Measurements from ENCODE around the gene PTPRN2.

GRCh38 chr7:157901166-157901565 lies 686.5 kb downstream of the PTPRN2 start:
- TF ChIP-seq, protein P1, sequence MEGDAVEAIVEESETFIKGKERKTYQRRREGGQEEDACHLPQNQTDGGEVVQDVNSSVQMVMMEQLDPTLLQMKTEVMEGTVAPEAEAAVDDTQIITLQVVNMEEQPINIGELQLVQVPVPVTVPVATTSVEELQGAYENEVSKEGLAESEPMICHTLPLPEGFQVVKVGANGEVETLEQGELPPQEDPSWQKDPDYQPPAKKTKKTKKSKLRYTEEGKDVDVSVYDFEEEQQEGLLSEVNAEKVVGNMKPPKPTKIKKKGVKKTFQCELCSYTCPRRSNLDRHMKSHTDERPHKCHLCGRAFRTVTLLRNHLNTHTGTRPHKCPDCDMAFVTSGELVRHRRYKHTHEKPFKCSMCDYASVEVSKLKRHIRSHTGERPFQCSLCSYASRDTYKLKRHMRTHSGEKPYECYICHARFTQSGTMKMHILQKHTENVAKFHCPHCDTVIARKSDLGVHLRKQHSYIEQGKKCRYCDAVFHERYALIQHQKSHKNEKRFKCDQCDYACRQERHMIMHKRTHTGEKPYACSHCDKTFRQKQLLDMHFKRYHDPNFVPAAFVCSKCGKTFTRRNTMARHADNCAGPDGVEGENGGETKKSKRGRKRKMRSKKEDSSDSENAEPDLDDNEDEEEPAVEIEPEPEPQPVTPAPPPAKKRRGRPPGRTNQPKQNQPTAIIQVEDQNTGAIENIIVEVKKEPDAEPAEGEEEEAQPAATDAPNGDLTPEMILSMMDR (conservative IDR thresholded peaks at IDR 0.05; ENCODE audit: low read depth, low read length): no peak
- no peak for TF ChIP-seq EZH2 (IDR thresholded peaks at IDR 0.05; ENCODE audit: borderline replicate concordance, low read depth, low read length, poor library complexity, severe bottlenecking)

All from A673 (cell line).